GM21423 (cell line): ENCODE data around the gene SOHLH1.

ENCODE experiments used
- ATAC-seq: cut with Tn5 transposase; IDR thresholded peaks from one replicate; pipeline ENCODE4 v1.9.1; 2021; ENCODE audit warnings: mild to moderate bottlenecking, moderate library complexity; ENCODE audit not compliant: unreplicated experiment

Gene SOHLH1

DNA sequence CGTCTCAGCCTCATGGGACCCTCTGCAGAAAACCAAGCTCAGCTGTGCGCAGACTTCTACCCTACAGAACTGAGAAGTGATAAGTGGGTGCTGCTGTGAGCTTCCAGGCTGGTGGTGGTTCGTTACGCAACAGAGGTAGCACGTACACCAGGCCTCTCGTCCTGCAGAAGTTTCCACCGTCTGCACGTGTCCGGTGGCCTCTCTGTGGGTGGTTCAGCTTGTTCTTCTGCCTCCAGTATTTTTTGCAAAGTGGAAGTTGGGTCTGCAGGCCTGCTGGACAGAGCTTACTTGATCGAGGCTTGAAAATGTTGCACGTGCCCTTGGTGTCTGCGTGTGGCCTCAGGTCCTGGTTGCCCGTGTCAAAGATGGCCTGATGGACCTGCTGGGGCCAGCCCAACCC lies 30.2 kb upstream of the SOHLH1 start:
- ATAC-seq = no peak

DNA sequence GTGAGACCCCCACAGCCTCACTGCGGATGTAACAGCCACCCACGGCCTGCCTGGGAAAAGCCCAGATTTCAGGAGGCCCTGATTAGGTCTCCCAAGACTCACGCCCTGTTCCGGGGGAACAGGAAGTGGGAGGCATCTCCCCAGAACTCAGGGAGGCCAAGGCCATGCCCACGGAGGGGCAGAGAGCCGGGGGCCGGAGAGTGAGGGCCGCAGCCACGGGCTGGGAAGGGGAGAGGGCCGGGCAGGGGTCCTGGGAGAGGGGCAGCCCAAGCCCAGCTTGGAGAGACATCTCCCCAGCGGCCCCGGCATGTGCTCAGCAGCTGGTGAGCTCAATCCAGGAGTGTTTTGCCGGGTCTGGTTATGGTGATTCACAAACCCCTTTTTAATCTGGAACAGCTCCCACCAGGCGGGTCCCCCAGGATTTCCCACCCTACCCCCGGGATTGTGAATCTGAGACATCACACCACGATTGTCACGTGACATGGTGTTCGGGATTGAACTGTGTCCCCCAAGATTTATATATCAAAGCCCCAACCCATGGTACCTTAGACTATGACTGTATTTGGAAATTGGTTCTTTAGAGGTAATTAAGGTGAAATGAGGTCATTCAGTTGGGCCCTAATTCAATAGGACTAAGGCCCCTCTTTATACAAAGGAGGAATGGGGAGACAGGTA lies 29.3 kb upstream of the SOHLH1 start:
- no peak for ATAC-seq

DNA sequence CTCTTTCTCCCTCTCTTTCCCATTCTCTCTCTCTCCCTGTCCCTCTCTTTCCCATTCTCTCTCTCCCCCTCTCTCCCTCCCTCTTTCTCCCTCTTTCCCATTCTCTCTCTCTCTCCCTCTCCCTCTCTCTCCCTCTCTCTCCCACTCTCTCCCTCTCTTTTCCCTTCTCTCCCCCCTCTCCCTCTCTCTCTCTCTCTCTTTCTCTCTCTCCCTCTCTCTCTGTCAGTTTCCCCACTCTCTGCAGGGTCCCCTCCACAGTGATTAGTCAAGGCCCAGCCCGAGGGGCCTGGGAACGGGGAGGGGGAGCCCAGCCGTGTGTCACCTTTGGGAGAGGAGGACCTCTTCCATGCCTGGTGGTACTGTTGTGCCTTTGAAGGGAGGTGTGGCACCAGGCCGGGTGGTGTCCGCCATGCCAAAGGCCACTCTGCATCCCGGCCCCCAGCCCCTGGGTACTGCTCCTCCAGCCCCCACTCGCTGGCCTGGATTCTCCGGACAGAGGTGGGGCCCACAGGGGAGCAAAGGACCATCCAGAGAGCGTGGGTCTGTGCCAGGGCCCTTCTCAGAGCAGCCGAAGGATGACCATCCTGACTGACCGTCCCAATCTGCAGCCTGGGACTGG lies 28.1 kb upstream of the SOHLH1 start:
- no peak for ATAC-seq

DNA sequence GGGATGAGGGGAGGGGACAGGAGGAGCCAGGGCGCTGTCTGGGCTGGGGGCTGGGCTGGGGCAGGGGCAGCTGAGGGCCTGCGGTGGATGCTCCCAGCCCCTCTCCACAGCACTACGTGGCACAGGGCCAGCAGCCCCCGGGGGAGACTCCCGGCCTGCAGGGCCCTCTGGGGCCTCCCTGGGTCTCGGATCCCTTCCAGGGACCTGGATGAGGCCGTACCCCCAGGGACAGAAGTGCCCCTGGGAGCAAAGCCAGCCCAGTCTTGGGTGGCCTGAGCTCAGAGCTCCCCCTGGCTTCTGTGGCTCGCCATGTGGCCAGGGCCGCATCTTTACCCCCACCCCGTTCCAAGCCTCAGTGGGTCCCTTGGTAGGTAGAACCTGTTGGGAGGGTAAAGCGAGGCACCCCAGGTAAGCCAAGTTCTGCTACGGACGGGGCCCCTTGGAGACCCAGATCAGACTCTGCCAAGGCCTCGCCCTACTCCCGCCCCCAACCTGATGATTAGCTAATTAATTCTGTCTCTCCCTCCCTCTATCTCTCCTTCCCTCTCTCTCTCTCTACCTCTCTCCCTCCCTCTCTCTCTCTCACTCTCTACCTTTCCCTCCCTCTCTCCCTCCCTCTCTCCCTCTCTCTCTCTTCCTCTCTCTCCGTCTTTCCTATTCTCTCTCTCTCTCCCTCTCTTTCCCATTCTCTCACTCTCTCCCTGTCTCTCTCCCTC lies 27.0 kb upstream of the SOHLH1 start:
- no peak for ATAC-seq

DNA sequence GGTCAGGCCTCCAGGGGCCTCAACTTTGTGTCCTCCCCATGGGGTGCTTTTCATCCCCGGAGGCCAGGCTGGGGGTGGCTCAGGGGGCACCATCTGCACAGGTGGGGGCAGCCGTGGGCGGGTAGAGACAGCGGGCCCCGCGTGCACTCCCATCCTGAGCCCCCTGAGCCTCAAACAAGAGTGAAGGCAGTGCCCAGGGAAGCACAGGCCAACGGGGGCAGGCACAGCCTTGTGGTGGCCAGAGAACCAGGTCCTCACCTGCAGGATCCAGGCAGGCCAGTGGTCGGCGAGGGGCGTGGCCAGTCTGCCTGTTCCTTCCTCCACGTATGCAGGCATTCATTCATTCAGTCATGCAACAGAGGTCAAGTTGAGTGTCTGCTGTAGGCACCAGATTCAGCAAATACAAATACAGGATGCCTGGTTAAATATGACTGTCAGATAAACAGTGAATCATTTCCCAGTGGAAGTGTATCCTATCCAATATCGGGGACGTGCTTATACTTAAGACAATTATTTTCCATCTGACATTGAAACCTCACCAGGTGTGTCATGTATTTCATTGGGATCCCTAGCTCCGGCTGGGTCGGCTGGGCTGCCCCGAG lies 25.0 kb upstream of the SOHLH1 start:
- no peak for ATAC-seq

DNA sequence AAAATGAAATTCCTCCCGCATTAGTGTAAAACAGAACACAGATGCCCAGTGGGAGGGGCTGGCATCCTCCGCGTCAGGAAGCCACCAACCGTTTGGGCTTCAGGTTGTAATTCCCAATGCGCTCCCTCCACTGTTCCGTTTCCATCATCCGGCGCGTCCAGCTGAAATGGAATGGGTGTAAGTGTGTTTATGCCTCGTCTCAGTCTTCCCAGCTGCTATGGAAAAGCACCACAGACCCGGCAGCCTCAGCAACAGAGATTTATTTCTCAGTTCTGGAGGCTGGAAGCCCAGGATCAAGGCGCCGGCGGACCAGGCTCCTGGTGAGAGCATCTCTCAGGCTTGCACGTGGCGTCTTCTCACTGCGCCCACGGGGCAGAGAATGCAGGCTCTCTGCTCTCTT lies 23.1 kb upstream of the SOHLH1 start:
- no peak for ATAC-seq

DNA sequence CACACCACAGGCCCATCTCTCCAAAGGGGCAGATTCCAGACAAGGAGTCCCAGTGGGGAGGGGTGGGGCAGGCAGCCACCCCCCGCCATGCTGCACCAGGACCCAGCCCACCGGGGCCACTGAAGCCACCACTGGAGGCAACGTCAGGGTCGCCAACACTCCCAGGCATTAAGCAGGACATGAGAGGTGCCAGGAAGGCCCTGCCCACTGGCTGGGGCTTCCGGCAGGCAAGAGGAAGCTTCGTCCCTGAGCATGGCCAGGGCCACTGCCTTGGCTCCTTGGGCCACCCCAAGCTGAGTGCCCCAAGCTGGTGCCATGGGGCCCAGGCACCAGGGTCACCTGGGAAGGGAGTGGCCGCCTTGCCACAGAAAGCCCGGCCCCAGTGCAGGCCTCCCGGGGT lies 20.2 kb upstream of the SOHLH1 start:
- no peak for ATAC-seq

DNA sequence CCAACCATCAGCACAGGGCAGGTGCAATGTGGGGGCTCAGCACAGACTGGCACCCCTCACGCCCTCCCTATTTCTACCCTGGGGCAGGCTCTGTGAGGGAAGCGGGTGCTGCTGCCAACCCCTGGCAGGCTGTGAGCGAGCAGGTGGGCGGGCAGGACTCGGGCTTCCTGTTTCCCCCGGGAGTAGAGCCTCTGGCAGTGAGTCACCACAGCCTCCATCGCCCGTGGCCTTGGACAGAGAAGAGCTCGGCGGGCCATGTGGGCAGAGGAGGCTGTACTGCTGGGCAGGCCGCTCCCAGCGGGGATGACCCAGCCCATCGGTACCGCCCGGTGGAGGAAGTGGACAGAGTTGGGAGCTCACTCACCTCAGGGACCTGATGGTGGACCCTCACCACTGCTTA lies 19.3 kb upstream of the SOHLH1 start:
- no peak for ATAC-seq

DNA sequence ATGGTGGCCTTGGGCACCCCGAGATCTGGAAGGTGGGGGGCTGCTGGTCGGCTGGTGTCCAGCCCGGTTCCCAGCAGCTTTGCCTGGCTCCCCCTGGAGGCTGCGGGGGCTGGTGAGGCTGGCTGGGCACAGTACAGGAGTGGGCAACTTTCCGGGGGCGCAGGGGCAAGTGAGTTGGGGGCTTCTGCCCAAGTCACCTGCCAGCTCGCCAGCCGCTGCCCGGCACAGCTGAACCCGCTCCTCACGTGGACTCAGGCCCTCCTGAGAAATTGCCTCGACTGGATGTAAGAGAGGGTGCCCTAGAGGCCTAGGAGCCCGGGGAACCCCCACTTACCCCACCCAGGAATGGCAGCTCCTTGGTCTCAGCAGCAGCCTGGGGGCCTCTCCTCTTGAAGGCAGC lies 18.1 kb upstream of the SOHLH1 start:
- ATAC-seq = no peak

DNA sequence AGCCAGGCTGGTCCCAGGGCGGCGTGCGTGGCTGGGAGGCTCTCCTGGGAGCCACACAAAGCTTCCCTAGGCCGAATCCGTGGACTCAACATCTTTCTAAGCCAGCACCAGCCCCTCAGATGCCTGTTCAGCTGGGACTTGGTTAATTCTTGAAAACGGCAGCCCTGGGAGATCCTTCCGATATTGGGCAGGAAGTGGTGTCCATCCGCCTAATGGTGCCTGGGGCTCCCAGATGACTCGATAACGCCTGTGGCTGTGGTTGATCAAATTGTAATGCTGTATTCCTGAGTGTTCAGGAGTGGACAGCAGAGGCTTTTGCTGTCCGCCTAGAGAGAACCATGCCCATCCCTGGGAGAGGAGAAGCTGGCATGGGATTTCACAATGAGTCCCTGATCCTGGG lies 16.8 kb upstream of the SOHLH1 start:
- ATAC-seq = no peak

DNA sequence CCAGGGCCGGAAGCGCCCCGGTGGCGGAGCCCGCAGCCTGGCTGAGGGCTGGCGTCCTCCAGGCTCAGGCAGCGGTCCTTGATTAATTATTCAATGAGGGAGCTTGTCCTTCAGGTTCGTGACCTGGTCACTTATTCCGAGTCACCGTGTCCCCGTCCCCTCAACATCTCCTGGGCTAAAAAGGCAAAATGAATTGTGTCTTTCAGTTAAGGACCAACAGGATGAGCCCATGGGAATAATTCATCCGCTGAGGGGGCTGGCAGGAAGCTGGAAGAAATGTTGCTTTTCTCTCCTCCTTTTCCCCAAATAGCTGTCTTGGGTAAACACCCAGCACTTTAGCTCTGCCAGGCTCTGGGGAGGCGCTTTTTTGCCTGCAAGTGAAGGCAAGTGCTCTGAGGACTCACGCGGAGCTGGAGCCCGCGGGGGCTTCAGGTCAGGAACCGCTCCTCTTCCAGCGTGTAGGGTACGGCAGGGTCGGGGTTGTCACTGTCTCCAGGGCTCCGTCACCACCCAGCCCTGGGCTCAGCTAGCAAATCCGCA lies 15.8 kb upstream of the SOHLH1 start:
- ATAC-seq = no peak

DNA sequence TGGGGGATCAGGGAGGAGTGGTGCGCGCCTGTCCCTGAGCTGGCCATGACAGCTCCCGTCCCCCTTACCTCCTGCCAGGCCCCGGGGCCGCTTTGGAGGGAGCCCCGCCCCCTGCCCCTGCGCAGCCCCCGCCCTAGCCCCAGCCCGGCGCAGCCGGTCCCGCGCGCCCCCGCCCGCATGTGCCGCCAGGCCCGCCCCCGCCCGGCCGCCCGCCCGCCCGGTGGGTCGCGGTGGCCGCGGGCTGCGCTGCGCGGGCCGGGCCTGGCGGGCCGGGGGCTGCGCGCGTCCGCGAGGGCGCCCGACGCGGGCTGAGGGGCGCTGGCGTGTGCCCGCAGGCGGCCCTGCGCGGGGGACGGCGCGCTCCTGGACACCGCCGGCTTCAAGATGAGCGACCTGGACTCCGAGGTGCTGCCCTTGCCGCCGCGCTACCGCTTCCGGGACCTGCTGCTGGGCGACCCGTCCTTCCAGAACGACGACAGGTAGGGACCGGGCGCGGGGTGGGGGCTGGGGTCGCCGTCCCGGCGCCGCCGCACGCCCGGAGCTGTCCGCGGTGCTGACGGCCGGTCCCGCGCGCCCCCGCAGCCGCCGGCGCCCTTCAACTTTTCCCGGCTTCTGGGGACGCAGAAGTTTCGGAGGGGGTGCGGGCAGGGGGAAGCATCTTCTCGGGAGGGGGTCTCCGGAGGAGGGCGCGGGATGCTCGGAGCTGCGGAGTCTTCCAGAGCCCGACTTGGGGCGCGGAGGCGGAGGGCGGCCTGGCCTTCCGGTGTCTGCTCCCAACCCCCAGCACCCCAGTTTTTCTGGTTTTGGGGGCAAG lies 15.2 kb upstream of the SOHLH1 start:
- no peak for ATAC-seq

DNA sequence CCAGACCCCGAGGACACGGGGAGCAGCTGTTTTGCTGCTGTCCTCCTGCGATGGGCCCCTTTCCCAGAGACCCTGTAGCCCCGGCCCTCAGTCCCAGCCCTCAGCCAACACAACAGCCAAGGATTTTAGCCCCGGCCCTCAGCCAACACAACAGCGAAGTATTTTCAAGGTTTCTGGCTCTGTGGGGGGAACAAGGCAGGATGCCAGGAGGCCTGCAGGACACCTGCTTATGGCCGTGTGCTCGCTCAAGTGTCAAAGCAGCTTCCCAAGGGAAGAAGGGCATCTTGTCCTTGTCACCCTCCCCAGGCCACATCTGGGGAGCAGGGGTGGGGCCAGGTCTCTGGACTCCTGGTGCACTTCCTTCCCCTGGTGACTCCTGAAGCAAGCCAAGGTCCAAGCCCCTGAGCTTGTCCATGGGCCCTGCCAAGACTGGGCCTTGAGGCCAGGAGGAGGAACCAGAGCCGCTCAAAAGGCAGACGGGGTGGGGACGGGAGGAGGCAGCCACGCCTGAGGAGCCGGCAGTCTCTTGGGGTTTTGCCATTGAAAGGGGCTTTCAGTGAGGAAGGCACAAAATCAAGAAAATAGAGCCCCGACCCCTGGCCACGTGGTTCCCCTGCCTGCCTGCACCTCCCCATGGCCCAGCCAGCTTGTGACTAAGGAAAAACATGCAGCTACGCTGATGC lies 13.5 kb upstream of the SOHLH1 start:
- ATAC-seq = no peak

DNA sequence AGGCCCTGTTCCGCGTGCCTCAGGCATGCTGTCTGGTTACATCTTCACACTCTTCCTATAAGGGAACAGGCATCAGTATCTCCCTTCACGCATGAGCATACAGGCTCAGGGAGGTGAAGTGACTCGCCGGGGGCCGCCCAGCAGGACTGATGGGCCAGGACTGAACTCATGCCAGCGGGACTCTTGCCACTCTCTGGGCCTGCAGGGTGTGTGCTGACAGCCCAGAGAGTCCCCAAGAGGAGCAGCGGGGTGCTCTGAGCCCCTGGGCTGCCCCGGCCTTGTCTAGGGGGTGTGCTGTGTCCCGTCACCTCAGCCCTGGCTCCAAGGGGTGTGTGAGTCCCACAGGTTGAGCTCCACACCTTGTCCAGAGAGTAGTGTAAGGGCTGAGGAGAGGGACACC lies 12.6 kb upstream of the SOHLH1 start:
- ATAC-seq = no peak

DNA sequence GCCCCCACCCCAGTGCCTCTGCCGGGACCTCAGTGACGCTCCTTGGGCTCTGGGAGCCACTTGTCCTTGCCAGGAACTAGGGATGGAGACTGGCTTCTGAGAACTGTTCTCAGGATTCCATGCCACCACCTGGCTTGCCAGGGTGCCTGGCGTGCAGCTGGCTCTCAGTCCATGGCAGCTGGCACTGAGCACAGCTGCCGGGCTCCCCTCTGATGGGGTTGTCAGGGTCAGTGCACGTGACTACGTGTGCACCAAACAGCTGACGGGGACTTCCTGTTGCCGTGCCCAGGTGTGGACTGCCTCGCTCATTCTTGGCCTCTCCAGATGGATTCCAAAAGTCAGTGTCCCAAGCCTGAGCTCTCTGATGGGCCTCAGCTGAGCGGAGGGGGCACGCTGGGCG lies 12.1 kb upstream of the SOHLH1 start:
- ATAC-seq = no peak

DNA sequence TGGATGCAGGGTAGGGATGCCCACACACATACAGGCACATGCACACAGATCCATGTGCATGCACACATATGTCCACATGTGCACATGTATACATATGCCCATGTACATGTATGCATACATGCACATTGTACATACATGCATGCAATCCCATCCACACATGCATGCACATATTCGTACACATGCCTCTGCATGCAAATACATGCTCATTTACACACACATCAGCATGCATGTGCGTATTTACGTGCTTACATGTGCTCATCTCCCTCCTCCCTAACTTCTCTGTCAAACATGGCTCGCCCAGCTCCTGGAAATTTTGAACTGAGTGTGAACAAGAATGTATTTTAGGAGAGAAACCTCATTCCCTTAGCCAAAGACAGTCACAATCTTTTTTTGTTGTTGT lies 8.9 kb upstream of the SOHLH1 start:
- no peak for ATAC-seq

DNA sequence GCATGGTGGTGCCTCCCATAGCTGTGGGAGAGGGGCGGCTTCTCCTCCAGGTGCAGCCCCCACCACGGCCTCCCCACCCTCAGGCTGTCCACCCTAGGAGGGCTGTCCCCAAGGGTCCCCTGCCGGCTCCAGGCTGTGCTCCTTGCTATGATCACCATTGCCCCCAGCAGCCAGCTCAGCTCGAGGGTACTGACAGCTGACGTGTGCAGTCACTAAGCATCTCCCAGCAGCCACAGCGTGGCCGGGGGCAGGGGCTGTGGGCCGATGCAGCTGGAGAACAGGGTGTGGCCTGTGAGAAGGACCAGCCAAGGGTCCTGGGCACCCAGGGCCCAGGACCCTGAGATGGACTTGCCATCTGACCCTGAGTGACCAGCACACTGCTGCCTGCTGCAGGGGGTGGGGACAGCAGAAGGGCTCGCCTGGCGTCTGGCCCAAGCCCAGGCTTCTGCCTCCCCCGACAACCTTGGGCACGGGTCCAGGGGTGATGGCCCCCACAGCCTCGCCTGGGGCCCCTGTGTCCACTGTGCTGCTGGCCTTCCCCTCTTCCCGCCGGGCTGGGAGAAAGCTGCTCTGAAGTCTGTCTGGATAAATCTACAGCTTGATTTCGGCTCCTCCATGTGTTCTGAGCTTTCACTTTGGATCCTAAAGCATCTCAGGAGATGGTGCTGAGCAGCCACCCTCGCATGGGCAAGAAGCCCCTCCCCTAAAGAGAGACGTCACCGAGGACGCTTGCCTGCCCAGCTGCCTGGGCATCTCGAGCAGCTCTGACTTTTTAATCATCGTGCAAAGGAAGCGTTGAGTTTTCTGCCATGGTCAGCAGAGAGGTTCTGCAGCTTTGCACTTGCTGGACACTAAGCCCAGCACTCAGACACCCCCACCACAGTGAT lies 8.2 kb upstream of the SOHLH1 start:
- no peak for ATAC-seq

DNA sequence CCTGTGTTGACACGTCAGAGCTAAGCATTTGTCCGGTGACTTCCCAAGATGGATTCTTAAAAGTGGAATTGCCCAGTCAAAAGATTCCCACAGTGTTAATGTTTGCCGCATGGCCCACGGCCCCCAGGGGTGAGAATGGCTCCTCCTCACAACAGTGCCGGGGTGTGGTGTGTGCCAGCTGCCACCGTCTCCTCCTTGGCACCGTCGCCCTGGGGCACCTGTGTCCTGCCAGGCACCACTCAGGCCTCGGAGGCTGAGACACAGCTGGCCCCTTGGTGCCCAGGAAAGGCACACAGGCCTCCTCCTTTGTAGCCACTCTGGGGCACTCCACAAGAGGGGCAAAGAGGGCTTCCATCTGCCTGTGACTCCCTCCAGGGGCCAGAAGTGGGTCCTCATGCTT lies 7.0 kb upstream of the SOHLH1 start:
- no peak for ATAC-seq

DNA sequence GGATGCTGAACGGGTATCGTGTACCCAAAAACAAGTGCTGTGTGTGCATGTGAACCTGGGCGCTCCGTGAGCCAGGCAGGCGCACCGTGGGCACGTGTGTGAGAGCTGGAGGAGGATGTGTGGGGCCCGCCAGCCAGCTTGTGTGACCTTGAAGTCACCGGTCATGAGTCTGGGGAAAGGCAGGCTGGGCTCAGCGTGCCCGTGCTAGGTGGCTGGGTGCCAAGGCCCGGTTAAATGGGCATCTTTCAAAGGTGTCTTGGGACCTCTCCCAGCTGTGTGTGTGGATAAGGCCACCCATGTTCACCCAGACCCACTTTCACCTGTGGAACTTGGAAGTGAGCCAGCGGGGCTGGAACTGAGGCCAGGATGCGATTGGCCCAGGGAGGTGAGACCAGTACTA lies 6.1 kb upstream of the SOHLH1 start:
- no peak for ATAC-seq
